Liver (tissue), 9 donors: Measurements from ENCODE around the gene CYB561. TPM values are rescaled to one million over a fixed set of nuclear protein-coding genes. Genes with fewer than 3 reads are reported as not detected.
A peak's percentile ranks its signal among the peaks of the same experiment; 100 is the strongest.

Experiments
- DNase-seq: peaks from one replicate; pipeline ENCODE4 v3.0.0-alpha.2; 2017; ENCODE audit warnings: low spot score
- H3K27ac ChIP-seq, 2 donors: one replicate each; pipeline ENCODE4 v1.7.0; 2013; ENCODE audit warnings: inconsistent platforms in 2 of 2, low read length in 2 of 2, control low read depth in 1 of 2, low read depth in 1 of 2, mild to moderate bottlenecking in 1 of 2
- H3K27me3 ChIP-seq, 4 donors: one replicate each; pipeline versions ENCODE4 v1.6.1 to v1.7.0; 2013; ENCODE audit warnings: low read length in 3 of 4, inconsistent platforms in 1 of 4, mild to moderate bottlenecking in 1 of 4, moderate library complexity in 1 of 4; ENCODE audit not compliant: control insufficient read depth in 4 of 4, insufficient read depth in 4 of 4
- H3K36me3 ChIP-seq, 4 donors: one replicate each; pipeline versions ENCODE4 v1.6.1 to v1.7.0; 2013; ENCODE audit warnings: low read length in 3 of 4, mild to moderate bottlenecking in 3 of 4, low read depth in 1 of 4, moderate library complexity in 1 of 4; ENCODE audit not compliant: control insufficient read depth in 4 of 4, insufficient read depth in 3 of 4
- H3K4me1 ChIP-seq, 4 donors: one replicate each; pipeline versions ENCODE4 v1.6.1 to v1.7.0; 2013; ENCODE audit warnings: low read length in 3 of 4, mild to moderate bottlenecking in 3 of 4, moderate library complexity in 1 of 4; ENCODE audit not compliant: control insufficient read depth in 4 of 4, insufficient read depth in 4 of 4
- H3K4me3 ChIP-seq, 3 donors: one replicate each; pipeline versions ENCODE4 v1.6.1 to v1.7.0; 2013; ENCODE audit warnings: low read length in 3 of 3, control low read depth in 1 of 3, low read depth in 1 of 3, mild to moderate bottlenecking in 1 of 3
- H3K9ac ChIP-seq, 2 donors: one replicate each; pipeline ENCODE4 v1.7.0; 2013; ENCODE audit warnings: low read length in 2 of 2, mild to moderate bottlenecking in 2 of 2, moderate library complexity in 2 of 2, control low read depth in 1 of 2, low read depth in 1 of 2
- H3K9me3 ChIP-seq, 4 donors: one replicate each; pipeline versions ENCODE4 v1.6.1 to v1.7.0; 2013; ENCODE audit warnings: low read length in 3 of 4; ENCODE audit not compliant: control insufficient read depth in 4 of 4
- ATF3 ChIP-seq: IDR thresholded peaks from 2 replicates; pipeline ENCODE4 v1.6.1; 2016; ENCODE audit warnings: antibody characterized with exemption
- CTCF ChIP-seq: fragments of 150-350 bp; IDR thresholded peaks from 2 replicates; pipeline ENCODE4 v1.5.1; 2017; ENCODE audit warnings: improper control_type of control experiment, low read depth, low read length; ENCODE audit not compliant: missing input control
- EGR1 ChIP-seq, 2 donors: IDR thresholded peaks; 2 replicates each; pipeline ENCODE4 v1.6.1; 2016 to 2018; ENCODE audit warnings: antibody characterized with exemption in 2 of 2, low read depth in 2 of 2
- FOXA1 ChIP-seq: IDR thresholded peaks from 2 replicates; pipeline ENCODE4 v1.6.1; 2016; ENCODE audit warnings: antibody characterized with exemption
- FOXA2 ChIP-seq: IDR thresholded peaks from 2 replicates; pipeline ENCODE4 v1.6.1; 2016; ENCODE audit warnings: antibody characterized with exemption
- HNF4A ChIP-seq, 2 donors: conservative IDR thresholded peaks; 2 replicates each; pipeline ENCODE4 v1.6.1; 2016; ENCODE audit warnings: antibody characterized with exemption in 2 of 2, mild to moderate bottlenecking in 2 of 2
- HNF4G ChIP-seq: IDR thresholded peaks from 2 replicates; pipeline ENCODE4 v1.6.1; 2016; ENCODE audit warnings: antibody characterized with exemption
- JUND ChIP-seq, 2 donors: IDR thresholded peaks; 2 replicates each; pipeline ENCODE4 v1.6.1; 2016; ENCODE audit warnings: antibody characterized with exemption in 2 of 2
- NR2F2 ChIP-seq: IDR thresholded peaks from 2 replicates; pipeline ENCODE4 v1.6.1; 2016; ENCODE audit warnings: antibody characterized with exemption
- RAD21 ChIP-seq, 2 donors: IDR thresholded peaks; 2 replicates each; pipeline ENCODE4 v1.6.1; 2016; ENCODE audit warnings: antibody characterized with exemption in 2 of 2, mild to moderate bottlenecking in 2 of 2
- REST ChIP-seq: IDR thresholded peaks from 2 replicates; pipeline ENCODE4 v1.6.1; 2016; ENCODE audit warnings: antibody characterized with exemption, mild to moderate bottlenecking
- RXRA ChIP-seq, 2 donors: IDR thresholded peaks; 2 replicates each; pipeline ENCODE4 v1.6.1; 2017 to 2018; ENCODE audit warnings: antibody characterized with exemption in 2 of 2, mild to moderate bottlenecking in 1 of 2
- SP1 ChIP-seq: IDR thresholded peaks from 2 replicates; pipeline ENCODE4 v1.6.1; 2018; ENCODE audit warnings: antibody characterized with exemption, mild to moderate bottlenecking
- TAF1 ChIP-seq: conservative IDR thresholded peaks from 2 replicates; pipeline ENCODE4 v1.6.1; 2016; ENCODE audit warnings: antibody characterized with exemption, mild to moderate bottlenecking
- YY1 ChIP-seq: IDR thresholded peaks from 2 replicates; pipeline ENCODE4 v1.6.1; 2016; ENCODE audit warnings: antibody characterized with exemption, mild to moderate bottlenecking
- ZBTB33 ChIP-seq: IDR thresholded peaks from 2 replicates; pipeline ENCODE4 v1.6.1; 2016; ENCODE audit warnings: antibody characterized with exemption
- WGBS: extraction: QIAGEN DNeasy Blood & Tissue Kit; methylation state at CpG from one replicate; pipeline ENCODE4 v1.1.7; 2013; 5-methylcytosine and 5-hydroxymethylcytosine counted together
- polyA plus RNA-seq, 2 donors: library from polyadenylated mRNA; stranded (reverse) in 1 of 2; unstranded in 1 of 2; fragments of 200-250 nt in 1 of 2; fragments of >200 nt in 1 of 2; fragmentation: Nextera tagmentation in 1 of 2; extraction: Ambion mirVana in 1 of 2; gene quantifications; one replicate each; pipeline versions ENCODE4 v1.2.1 to v1.2.3, GENCODE V29; 2013 to 2015
- total RNA-seq, 2 donors: library from RNA; depleted of rRNA; stranded (reverse); fragments of >200 nt; gene quantifications; one replicate each; pipeline ENCODE4 v1.2.3, GENCODE V29; 2014
- donor health status: healthy.
- donor health status: healthy.
- donor health status: healthy.
- donor health status: healthy.
- donor health status: healthy.

CYB561 gene
- total and polyA plus RNA-seq, 4 donors, result 0.93 to 18.5 (median 12.9) TPM

GRCh38 chr17:63439687-63440086 lies 6.4 kb downstream of the CYB561 start:
- Histone ChIP-seq H3K4me1 (peaks cover 0 to 12% (median 1%) of the 10 kb centered on the region in 4 donors), H3K27me3 (no peaks in the 10 kb centered on the region), H3K27ac (peak overlapping the region in 1 of 2 donors; percentile 37), H3K4me3 (no peak overlapping the region), H3K9me3 (no peaks in the 10 kb centered on the region), H3K9ac (no peak overlapping the region), H3K36me3 (no peaks in the 10 kb centered on the region)
- 66% methylated on average over 8 of the region's 8 CpGs for WGBS
- no peak for DNase-seq
- TF ChIP-seq HNF4G (no peak), FOXA2 (no peak), FOXA1 (no peak), ZBTB33 (no peak), HNF4A (conservative IDR thresholded peaks at IDR 0.05) (no peak), TAF1 (no peak), YY1 (peak; percentile 78), RAD21 (IDR thresholded peaks at IDR 0.05) (no peak), SP1 (peak; percentile 7), REST (no peak)

- Histone ChIP-seq H3K9me3 (no peaks in the 10 kb centered on the region), H3K27me3 (no peaks in the 10 kb centered on the region), H3K27ac (no peak overlapping the region), H3K4me3 (no peak overlapping the region), H3K9ac (no peak overlapping the region), H3K36me3 (no peaks in the 10 kb centered on the region), H3K4me1 (peaks cover 0 to 12% (median under 1%) of the 10 kb centered on the region in 4 donors)
- no peak for DNase-seq
- TF ChIP-seq TAF1 (no peak), HNF4A (conservative IDR thresholded peaks at IDR 0.05) (no peak), REST (no peak), SP1 (no peak), RAD21 (IDR thresholded peaks at IDR 0.05) (no peak), RXRA (IDR thresholded peaks at IDR 0.05) (no peak), NR2F2 (no peak), YY1 (no peak), HNF4G (no peak), JUND (IDR thresholded peaks at IDR 0.05) (no peak), CTCF (no peak), FOXA1 (no peak), ZBTB33 (no peak), EGR1 (IDR thresholded peaks at IDR 0.05; ENCODE audit: low read depth in 2 of 2) (no peak), ATF3 (no peak), FOXA2 (no peak)
- WGBS, result 71% methylated on average over 46 of the region's 46 CpGs
Measured at GRCh38 chr17:63438092-63439051, 7.7 kb downstream of the CYB561 start.
